Activated CD8-positive, alpha-beta memory T cell treated with anti-CD3 and anti-CD28 coated beads, Interleukin-2, amount 50 U/mL, for 1 hour (primary cell): ENCODE measurements around the gene IQGAP3.

Experiments
- DNase-seq: peaks from one replicate; pipeline ENCODE4 v3.0.0-alpha.2; 2020; ENCODE audit errors: extremely low read depth

Gene IQGAP3

DNA sequence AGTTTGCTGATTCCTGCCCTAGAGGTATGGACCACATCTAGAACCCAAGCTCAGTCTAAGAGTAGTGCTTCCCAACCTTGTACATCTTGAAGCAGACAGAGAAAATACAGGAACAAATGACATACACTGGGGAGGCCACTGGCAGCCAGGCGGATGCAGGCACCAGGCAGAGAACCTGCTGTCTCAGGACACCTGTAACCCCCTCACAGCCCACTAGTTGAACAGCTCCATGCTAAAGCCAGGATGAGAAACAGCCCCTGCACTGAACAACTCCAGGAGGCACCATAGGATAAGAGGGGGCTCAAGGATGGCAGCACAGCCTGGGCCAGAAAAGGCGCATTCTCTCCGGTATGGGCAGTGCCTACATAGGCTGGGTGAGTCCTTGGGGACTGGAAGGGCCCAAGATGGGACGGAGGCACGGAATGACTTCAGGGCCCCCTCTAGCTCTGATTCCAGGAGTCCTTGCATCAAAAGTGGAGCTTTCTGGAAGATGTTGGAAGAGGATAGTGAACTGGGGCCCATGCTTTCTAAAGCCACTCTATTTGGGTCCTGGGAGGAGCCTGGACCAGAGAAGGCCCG, 87.8 kb downstream of the IQGAP3 start:
- DNase-seq: no peak

DNA sequence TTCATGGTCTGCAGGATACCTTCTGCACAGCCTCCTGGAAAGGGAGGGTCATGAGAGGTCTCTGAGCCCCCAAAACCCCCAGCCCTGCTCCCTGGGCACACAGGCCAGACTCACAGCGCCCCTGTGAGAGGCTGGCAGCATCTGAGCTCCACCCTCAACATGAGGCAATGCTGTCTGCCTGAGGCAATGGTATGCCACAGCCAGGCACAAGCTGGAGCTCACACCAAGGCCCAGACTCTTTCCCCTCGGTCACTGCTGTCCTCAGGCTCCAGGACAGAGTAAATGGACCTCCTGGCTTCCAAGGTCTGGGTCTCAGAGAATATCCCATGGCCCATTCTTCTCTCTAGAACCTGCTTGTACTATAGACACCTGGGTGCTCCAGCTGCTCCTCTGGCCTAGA, 89.0 kb downstream of the IQGAP3 start:
- DNase-seq: no peak

DNA sequence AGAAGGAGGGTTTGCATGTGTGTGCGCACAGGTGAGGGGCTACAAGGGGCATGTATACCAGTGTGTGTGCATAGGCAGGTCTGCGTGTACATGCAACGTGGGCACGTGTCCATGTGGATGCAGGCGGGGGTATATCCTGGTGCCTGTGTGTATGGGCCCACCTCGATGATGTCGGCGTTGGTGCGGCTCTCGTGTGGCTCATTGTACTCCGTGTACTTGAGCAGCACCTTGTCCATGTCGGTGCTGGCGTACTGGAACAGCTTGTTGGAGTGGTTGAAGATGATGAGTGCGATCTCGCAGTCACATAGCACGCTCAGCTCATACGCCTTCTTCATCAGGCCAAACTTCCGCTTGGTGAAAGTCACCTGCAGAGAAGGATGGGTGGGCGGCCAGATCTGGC, 90.1 kb downstream of the IQGAP3 start:
- DNase-seq: no peak

DNA sequence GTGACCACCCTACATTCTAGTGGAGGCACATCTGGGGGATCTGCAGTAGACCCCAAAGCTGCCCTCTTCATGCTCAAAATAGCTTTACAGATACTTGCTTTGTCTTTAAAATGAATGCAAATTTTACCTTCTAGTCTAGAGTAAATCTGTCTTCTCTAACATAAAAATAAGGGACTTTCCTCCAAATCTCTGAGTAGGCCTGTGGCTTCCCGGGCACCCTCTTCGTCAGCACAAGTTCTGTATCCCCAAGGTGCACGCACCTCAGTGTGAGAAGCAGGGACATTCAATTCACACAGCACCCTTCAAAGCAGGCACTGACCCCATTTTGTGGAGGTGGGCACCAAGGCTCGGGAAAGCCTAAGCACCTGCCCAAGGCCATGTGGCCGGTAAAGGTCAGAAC, 90.8 kb downstream of the IQGAP3 start:
- DNase-seq: no peak

DNA sequence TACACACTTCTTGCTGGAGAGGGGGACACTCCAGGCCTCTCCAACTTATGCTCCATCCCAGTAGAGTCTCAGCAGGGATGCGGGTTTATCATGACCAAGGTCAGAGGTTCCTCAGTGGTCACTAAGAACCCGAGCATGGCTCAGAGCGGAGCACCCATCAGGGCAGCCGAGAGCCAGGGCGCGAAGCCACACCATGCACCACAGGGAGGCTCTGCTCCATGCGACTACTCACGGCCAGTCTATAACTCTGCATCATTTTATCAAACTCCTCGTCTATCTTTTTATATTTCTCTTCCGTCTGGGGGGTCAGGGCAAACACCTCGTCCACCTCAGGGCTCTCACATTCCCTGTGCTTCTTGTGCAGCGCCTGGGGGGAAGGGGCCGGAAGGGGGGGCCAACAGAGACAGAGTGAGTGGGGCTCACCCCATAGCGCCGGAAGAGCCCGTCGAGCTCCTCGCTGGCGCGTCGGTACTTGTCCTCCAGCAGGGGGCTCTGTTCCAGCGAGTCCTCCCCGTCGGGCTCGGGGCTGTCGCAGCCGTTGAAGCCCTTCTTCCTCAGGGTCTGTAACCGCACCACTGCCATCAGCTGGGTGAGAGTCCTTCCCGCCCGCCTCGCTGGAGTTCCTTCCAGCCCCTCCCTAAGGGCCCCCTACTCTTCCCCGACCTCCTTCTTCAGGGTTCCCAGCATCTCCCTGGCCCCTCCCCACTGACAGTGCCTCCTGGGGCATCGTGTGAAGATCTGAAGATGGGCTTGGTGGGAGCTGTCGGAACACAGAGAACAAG, 91.8 kb downstream of the IQGAP3 start:
- DNase-seq: peak; percentile 72

DNA sequence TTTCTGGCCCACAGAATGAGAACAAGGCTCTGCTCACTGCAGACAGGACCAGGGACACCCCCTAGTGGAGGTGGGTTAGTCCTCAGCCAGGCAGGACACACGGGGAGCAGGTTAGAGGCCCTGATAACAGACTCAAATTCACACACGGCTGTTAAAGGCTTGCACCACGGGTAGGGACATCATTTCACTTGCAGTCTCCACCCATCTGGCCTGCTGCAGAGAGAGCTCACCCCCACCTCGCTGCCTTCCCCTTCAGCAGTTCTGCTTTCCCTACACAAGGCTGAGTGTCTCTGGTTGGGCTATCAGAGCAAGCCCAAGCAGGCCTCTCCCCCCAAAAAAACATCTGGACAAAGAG, 92.4 kb downstream of the IQGAP3 start:
- DNase-seq: no peak

DNA sequence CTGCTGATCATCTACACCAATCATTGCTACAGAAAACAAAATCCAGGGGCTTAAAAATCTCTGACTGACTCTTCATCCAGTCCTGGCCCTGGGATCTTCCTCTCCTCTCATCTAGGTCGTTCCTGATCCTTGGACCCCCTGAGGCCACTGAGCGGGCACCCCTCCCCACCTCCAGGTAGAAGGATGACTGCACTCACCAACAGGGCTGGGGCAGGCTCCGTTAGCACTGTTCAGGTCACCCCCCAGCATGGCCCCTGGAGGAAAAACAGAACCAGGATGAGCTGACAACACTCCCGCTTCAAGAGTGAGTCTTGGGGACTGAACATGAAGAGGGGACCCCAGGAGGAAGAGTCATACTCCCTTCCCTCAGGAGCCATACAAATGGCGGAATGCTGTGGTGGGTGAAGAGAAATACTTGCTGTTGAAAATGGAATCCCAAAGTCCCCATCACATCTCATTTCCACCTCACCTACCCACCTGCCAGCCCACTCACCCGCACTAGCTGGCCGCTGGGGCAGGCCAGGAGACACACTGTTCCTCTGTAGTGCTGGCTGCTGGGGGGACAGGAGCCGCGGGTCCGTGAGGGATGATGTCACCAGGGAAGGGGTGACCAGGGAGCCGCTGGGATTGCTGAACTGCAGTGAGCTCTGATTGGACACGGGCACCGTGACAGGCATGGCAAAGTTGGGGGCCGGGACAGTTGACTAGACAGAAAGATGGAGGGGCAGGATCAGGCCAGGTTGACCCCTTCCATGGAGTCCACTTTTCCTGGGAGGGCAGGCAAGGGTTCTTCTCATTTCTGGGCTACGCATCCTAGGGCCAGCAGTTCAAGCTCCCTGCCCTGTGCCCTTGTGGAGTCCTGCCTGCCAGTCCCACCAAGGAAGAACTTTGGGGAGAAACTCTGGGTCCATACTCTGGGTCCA, 93.0 kb downstream of the IQGAP3 start:
- DNase-seq: no peak

DNA sequence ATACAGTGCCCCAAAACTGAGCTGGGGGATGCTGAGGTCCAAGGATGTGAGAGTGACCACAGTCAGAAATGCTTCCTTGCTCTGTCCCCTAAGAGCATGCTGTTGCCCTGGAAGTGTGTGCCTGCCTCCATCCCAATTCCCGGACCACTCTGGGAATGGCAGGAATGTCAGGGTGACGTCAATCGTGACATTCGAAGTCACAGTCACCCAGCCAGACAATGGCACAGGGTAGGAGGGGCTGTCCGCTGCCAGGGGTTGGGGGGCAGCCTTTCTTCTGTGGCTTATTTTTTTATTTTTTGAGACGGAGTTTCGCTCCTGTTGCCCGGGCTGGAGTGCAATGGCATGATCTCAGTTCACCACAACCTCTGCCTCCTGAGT, 94.1 kb downstream of the IQGAP3 start:
- DNase-seq: no peak

DNA sequence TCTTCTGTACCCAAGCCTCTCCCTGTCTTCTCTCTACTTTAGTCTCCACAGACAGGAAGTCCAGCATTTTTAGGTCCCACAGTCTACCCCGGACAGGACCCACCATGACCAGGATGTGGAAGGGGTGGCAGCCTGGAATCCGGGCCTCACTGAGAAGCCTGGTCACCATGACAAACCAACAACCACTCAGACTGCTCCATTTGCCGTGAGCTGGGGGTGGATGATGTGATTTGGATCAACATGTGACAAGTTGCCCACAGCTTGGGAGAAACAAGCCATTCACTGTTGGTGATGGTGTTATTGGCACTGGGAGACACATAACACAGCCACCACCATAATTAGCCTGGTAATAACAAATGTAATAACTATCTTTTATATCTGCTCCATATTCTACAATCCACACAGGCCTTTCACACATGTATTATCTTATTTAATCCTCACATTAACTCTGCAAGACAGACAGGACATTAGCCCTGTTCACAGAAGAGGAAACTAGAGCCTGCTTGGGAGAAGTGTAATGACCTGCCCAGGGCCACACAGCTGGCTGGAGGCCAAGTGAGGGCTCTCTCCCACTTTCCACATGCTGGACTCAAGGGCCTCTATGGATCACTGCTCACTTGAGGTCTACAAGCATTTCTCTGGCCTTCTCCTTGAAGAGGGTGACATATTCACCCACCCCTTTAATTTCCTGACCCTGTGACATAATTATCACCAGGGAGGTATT, 94.7 kb downstream of the IQGAP3 start:
- DNase-seq: no peak

DNA sequence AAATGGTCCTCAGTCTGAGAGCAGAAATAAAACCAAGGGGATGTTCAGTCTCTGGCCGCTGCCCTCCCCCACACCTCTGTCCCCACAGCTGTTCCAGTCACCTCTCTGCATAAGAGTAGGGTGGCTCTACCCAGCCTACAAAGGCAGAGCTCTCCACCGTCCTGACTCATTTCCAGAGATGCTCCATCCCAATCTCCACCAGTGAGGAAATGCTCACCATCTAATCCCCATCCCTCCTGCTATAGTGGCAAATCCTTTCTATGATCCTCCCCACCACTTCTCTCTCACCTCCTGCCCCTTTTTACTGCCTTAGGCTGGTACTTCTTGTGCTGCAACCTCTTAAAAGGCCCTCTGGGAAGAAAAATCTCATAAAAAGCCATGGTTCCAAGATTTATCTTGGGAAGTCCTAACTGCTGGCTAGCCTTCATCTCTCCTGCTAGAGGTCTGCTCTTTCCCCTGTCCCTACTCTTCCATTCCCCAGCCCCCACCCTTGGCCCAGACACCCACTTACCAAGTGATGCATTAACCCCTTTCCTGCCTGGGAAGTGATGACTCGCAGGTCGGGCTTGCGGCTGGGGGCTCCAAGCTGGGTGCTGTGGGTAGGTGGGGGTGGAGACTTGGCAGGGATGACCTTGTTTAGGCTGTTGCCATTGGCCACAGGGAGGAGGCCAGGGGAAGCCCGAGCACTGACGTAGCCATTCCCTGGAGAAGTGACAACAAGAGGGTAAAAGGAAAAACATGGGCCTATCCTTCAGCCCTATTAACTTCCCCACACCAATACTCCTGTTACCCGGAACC, 95.7 kb downstream of the IQGAP3 start:
- DNase-seq: no peak

DNA sequence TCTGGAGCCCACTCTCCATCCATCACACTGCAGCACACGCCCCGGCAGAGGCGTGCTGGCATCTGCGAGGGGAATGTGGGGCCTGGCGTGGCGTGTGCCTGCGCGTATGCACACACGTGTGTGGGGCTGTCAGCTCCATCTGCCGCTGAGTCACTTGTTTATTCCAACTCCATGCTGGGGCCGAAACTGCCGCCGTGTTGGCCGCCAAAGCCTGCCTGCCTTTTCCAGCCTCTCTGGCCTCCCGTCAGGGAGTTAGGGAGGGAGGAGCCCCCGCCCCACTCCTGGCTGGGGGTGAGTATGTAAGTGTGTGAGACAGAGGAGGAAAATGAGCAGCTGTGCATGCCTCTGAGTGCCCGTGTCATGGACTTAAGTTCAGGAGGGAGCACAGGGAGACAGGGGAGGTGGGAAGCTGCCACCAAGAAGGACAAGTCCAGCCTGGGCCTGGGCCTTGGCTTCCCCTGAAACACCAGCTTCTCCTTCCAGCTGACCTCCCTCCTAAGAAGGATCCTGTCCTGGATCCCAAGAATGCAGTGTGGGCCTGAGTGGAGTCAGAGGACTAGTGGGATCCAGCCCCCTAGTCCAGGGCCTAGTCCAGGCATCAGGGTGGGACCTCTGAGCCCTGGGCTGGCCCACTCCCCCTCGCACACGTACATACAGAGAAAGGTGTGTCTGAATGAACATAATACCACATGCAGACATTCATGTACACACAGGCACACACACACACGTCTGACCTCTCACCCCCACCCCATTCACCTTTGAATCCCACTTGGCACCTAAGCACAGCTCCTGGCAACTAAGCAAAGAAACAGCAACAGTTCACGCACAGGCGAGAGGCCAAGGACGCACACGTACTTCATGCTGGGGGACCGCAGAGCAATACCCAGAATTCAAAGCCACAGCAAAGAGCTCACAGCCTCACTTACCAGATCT, 96.5 kb downstream of the IQGAP3 start:
- DNase-seq: no peak
